Measurements from ENCODE around the gene SAMD3.

GRCh38 chr6:130203370-130203769 is 19.4 kb downstream of the SAMD3 start:
- TF ChIP-seq CTCF (IDR thresholded peaks at IDR 0.05; ENCODE audit: insufficient read depth, low read length, poor library complexity, severe bottlenecking) (no peak), EZH2phosphoT487 (conservative IDR thresholded peaks at IDR 0.05; ENCODE audit: low read length) (no peak)

Measured in SU-DHL-6 (cell line).